GM11168 (cell line): Measurements from ENCODE around the gene CAPN10.

Experiments
- in situ Hi-C: fragments of 300-500 bp; cut with MboI; formaldehyde crosslinking; loops from one replicate; pipeline ENCODE4 v1.12.0; 2022; ENCODE audit warnings: low sequenced_read_pairs; ENCODE audit not compliant: unreplicated experiment

The CAPN10 gene

DNA sequence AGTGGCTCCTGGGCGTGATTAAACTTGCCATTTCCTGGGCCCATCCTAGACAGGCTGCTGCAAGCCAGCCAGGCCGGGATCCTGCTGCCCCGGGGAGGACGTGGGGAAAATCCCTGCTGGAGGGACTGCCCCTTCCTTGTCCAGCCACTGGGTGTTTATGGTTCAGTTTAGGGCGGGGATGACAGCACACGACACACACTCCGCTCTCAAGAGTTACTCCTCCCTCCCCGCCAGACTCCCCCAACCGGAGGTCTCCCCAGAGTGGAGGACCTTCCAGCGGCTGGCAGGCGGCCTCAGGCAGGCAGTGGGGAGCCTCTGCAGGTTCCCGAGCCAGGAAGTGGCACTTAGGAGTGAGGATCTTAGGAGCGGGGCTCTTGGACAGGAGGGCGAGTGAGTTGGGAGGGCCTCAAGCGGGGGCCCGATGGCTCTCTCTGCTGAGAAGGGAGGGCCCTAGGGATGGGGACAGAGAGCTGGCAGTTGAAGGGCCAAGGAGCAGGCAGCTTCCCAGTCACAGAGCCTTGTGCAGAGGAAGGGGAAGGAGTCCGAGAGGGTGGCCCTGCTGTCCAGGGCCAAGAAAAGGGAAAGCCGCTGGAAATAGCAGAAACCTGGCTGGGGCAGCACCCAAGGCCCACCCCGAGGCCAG, 33.1 kb downstream of the CAPN10 start:
- in situ Hi-C loops: no loop called here

DNA sequence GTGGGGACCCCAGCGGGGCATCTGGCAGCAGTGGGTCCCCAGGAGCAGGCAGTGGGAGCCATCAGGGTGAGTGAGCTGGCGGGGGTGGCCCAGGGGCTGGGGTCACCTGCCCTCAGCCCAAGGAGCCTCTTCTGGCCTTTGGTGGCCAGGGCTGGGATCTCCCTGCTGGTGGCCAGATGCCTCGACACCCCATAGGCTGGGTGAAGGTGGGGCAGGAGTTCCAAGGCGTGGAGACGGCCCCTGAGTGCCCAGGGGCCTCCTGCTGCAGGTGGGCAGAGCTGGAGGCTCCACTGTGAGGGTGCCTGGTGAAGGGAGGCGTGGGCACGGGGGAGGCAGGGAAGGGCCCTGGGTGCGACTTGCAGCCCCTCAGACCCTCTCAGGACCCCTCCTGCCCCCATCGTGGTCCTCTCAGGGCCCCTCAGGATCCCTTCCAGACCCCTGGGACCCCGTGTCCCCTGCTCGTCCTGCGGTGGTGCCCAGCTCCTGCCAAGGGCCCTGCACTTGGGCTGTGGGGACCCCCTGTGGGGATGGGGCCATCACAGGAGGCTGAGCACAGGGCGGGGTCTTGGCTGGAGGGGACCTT, 33.7 kb downstream of the CAPN10 start:
- in situ Hi-C loops: no loop called here

DNA sequence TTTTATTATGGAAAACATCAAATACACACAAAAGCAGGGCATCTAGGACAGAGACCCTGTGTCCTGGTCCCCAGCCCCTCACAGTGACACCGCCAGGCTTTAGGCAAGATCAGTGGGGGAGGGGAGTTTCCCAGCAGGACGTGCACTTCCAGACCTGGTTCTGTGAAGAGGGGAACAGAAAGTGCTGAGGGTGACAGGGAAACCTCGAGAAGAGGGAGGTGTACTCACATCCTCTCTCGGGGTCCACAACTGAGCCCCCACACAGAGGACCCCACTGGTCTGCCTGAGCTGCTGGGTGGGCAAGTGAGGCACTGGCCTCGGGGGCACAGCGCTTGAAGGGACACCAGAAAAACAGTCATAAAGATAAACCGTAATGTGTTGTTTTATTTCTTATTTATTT, 34.3 kb downstream of the CAPN10 start:
- in situ Hi-C loops: no loop called here

- in situ Hi-C loops: no loop called here
These were observed 35.5 kb downstream of the CAPN10 start for GRCh38 chr2:240622060-240622411.

DNA sequence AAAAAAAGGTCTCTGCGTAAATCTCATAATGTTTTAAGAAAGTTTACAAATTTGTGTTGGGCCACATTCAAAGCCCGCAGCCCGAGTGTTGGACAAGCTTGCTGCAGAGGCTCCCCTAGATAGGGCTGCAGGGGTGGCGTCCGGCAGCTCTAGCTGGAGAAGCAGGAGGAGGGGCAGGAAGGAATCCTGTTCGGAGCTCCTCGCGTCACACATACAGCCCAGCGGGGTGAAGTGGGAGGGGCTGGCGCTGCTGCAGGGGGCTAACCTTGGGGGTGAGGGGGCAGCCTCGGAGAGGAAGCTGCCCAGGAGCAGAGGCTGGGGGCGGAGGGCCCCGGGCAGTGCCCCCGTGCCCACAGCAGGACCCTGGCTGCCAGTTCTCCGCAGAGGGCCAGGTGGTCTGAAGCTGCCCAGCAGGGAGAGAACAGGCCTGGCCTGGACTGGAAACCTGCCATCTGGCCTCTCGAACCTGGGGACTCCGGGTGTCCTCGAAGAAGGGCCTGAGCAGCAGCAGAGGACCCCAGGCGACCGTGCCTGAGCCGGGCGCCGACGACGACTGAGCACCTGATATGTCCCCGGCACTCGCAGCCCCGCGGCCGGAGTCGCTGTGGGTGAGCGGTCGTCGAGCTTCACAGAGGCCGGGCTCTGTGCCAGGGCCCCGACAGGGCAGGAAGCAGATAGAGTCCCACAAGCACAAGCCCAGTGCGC, 36.1 kb downstream of the CAPN10 start:
- in situ Hi-C loops: no loop called here

GRCh38 chr2:240623531-240624010, 37.0 kb downstream of the CAPN10 start:
- in situ Hi-C loops: no loop called here

- in situ Hi-C loops: no loop called here
These were observed 37.7 kb downstream of the CAPN10 start for GRCh38 chr2:240624011-240624949.

GRCh38 chr2:240624950-240625621, 38.6 kb downstream of the CAPN10 start, which contains the start of gene GPR35:
Gene GPR35 (plus strand): TSS chr2:240625480. CDS start chr2:240629953, 4,473 bp downstream.
- in situ Hi-C loops: no loop called here

DNA sequence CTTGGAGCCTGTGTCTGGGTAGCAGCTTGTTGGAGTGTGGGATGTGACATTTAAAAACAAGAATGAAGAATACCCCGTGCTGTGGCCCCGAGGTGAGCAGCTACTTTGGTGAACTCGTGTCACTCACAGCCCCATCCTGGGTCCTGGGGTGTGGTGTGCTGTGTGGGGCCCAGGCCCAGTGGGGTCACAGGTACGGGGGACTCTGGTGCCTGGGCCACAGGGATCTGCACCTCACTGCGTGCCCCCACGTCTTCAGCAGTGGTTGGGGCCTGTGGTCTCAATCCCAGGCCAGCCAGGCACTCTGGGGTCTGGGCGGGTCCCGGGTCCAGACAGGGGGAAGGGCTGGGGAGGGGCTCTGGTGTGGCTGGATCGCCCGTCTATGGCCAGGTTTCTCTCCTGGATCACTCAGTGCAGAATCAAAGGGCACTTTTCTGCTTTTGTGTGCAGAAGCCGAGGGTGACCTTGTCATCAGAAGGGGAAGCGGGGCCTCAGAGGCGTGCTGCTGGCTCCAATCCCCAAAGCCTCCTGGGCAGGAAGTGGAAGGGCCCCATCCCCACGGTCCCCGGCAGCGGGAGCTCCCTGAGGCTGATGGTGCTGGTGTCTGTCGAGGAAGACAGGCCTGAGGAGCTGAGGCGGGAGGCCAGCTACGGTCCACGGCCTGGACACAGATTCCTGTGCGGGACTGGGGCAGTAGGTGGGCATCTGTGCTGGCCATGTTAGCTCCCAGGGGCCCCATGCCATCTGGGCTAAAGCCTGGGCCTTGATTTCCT, 40.2 kb downstream of the CAPN10 start:
- in situ Hi-C loops: no loop called here

GRCh38 chr2:240627736-240628506, 41.4 kb downstream of the CAPN10 start:
- in situ Hi-C loops: no loop called here

DNA sequence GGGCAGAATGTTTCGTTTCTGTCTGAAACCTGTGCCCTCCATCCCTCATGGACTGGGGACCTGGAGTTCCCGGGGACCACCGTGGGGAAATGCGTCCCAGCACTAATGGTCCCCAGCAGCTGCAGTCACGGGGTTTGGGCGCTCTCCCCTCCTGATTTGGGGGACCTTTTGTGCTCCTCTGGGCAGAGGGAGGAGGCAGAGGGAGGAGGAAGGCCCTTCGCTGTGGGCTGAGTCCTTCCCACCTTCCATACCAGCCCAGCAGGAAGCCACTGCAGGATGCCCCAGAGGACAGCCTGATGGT, 41.9 kb downstream of the CAPN10 start:
- in situ Hi-C loops: no loop called here

DNA sequence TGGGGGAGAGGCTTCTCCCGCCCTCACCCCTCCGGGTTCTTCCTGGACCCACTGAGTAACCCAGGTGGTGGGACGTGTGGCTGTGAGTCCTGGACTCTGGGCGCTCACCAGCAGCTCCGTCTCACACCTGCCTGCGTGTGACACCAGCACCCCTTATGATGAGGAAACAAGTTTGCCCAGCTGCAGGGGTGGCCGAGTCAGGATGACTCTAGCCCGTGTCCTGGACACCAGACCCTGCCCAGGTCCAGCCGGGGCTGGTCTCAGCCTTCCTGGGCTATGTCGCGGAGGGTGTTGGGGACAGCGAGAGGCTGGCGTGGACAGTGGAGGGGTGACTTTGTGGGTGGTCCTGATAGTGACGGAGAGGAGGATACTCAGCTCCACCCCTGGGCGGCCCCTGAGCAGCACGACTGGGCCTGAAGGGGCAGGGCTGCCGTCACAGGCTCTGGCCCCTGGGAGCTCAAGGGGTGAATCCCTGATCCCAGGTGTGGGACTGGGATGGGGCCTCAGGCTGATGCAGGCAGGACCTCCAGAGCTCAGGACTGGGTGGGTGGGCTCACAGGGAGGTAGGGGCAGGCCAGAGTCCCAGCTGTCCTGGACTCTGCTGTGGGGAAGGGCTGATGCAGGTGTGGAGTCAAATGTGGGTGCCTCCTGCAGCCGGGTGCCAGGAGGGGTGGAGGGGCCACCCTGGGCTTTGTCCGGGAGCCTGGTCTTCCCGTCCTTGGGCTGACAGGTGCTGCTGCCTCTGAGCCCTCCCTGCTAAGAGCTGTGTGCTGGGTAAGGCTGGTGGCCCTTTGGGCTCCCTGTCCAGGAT, 42.5 kb downstream of the CAPN10 start:
- in situ Hi-C loops: no loop called here

GRCh38 chr2:240629619-240629967, 43.1 kb downstream of the CAPN10 start:
- in situ Hi-C loops: no loop called here

GRCh38 chr2:240629968-240630770, 43.6 kb downstream of the CAPN10 start:
- in situ Hi-C loops: no loop called here

- in situ Hi-C loops: no loop called here
These were observed 44.4 kb downstream of the CAPN10 start for GRCh38 chr2:240630771-240631547.

GRCh38 chr2:240631548-240632305, 45.2 kb downstream of the CAPN10 start:
- in situ Hi-C loops: no loop called here
